IMR-90 (cell line): ENCODE measurements around the gene TCP11L1. TPM values are rescaled to one million over a fixed set of nuclear protein-coding genes. Genes with fewer than 3 reads are reported as not detected.

Source experiments
- ATAC-seq: fragments of 200-7000 bp; cut with Tn5 transposase; 2 replicates; pipeline ENCODE4 v1.9.1; 2020; ENCODE audit warnings: low read depth, mild to moderate bottlenecking, moderate library complexity
- BruUV-seq: library from RNA; stranded (reverse); fragments of 400-500 nt; replicated peaks from 2 replicates; lab custom pipeline; 2021; lab: Mats Ljungman, UMichigan
- CTCF ChIA-PET: fragments of 300-600 bp; formaldehyde crosslinking; extraction: SDS; loops from one replicate; lab custom pipeline; 2021; ENCODE audit warnings: antibody characterized with exemption; lab: Yijun Ruan, JAX
- POLR2A ChIA-PET: fragments of 300-600 bp; sonication (Branson Sonifier 250); formaldehyde crosslinking; loops from one replicate; lab custom pipeline; 2022; ENCODE audit warnings: antibody characterized with exemption; ENCODE audit not compliant: unreplicated experiment; lab: Charles Lee
- DNase-seq: peaks from one replicate; pipeline ENCODE4 v3.0.0; 2013
- H2AFZ ChIP-seq: replicated peaks from 2 replicates; pipeline ENCODE3; 2013; ENCODE audit warnings: low read length, mild to moderate bottlenecking; ENCODE audit not compliant: poor library complexity
- H2AK5ac ChIP-seq: 2 replicates; pipeline ENCODE4 v1.6.1; 2013; ENCODE audit warnings: low read depth, low read length, inconsistent platforms
- H2AK9ac ChIP-seq: replicated peaks from 2 replicates; pipeline ENCODE3; 2013; ENCODE audit warnings: mild to moderate bottlenecking, low read depth, low read length, moderate library complexity; ENCODE audit not compliant: poor library complexity
- H2BK120ac ChIP-seq: 2 replicates; pipeline ENCODE4 v1.6.1; 2013; ENCODE audit warnings: low read depth, low read length, inconsistent platforms
- H2BK15ac ChIP-seq: 3 replicates; pipeline ENCODE4 v1.6.1; 2013; ENCODE audit warnings: low read depth, low read length, inconsistent platforms
- H2BK20ac ChIP-seq: 2 replicates; pipeline ENCODE4 v1.6.1; 2013; ENCODE audit warnings: low read depth, mild to moderate bottlenecking, inconsistent platforms, low read length, moderate library complexity
- H2BK5ac ChIP-seq: 2 replicates; pipeline ENCODE4 v1.6.1; 2013; ENCODE audit warnings: mild to moderate bottlenecking, low read depth, low read length, inconsistent platforms; ENCODE audit not compliant: poor library complexity, severe bottlenecking
- H3K14ac ChIP-seq: replicated peaks from 2 replicates; pipeline ENCODE4 v1.6.1; 2013; ENCODE audit warnings: low read depth, low read length, inconsistent platforms
- H3K18ac ChIP-seq: 2 replicates; pipeline ENCODE4 v1.6.1; 2013; ENCODE audit warnings: low read depth, low read length, control low read depth
- H3K23ac ChIP-seq: 2 replicates; pipeline ENCODE4 v1.6.1; 2013; ENCODE audit warnings: low read depth, low read length, inconsistent platforms
- H3K27ac ChIP-seq: 2 replicates; pipeline ENCODE4 v1.5.1; 2013; ENCODE audit warnings: mild to moderate bottlenecking, control low read depth, low read length; ENCODE audit not compliant: insufficient read depth
- H3K27me3 ChIP-seq: 2 replicates; pipeline ENCODE4 v1.6.1; 2013; ENCODE audit warnings: low read length; ENCODE audit not compliant: control insufficient read depth, insufficient read depth
- H3K36me3 ChIP-seq: 2 replicates; pipeline ENCODE4 v1.6.1; 2013; ENCODE audit warnings: low read length, mixed read lengths; ENCODE audit not compliant: control insufficient read depth, insufficient read depth
- H3K4ac ChIP-seq: 2 replicates; pipeline ENCODE4 v1.6.1; 2013; ENCODE audit warnings: low read depth, low read length, inconsistent platforms
- H3K4me1 ChIP-seq: 2 replicates; pipeline ENCODE4 v1.6.1; 2013; ENCODE audit warnings: low read length, mixed read lengths; ENCODE audit not compliant: control insufficient read depth, insufficient read depth
- H3K4me2 ChIP-seq: 2 replicates; pipeline ENCODE4 v1.6.1; 2013; ENCODE audit warnings: low read depth, mild to moderate bottlenecking, control low read depth, low read length, moderate library complexity
- H3K4me3 ChIP-seq: 2 replicates; pipeline ENCODE4 v1.5.1; 2013; ENCODE audit warnings: low read depth, mild to moderate bottlenecking, control low read depth, low read length, moderate library complexity; ENCODE audit not compliant: insufficient read depth
- H3K56ac ChIP-seq: 2 replicates; pipeline ENCODE4 v1.6.1; 2013; ENCODE audit warnings: low read length, inconsistent platforms; ENCODE audit not compliant: insufficient read depth; ENCODE audit errors: extremely low read depth
- H3K79me1 ChIP-seq, 2 experiments: 2 replicates each; pipeline ENCODE4 v1.6.1; 2013; ENCODE audit warnings: low read length in 2 of 2, inconsistent platforms in 1 of 2, low read depth in 1 of 2
- H3K9ac ChIP-seq: 2 replicates; pipeline ENCODE4 v1.6.1; 2013; ENCODE audit warnings: low read depth, low read length, control low read depth
- H3K9me1 ChIP-seq: 2 replicates; pipeline ENCODE4 v1.6.1; 2013; ENCODE audit warnings: low read length, inconsistent platforms; ENCODE audit not compliant: insufficient read depth
- H3K9me3 ChIP-seq: 2 replicates; pipeline ENCODE4 v1.6.1; 2013; ENCODE audit warnings: low read length; ENCODE audit not compliant: control insufficient read depth, insufficient read depth
- H4K20me1 ChIP-seq: 2 replicates; pipeline ENCODE4 v1.6.1; 2013; ENCODE audit warnings: low read length, inconsistent platforms; ENCODE audit not compliant: insufficient read depth
- H4K5ac ChIP-seq: 2 replicates; pipeline ENCODE4 v1.6.1; 2013; ENCODE audit warnings: mild to moderate bottlenecking, low read depth, low read length, control low read depth
- H4K8ac ChIP-seq, 2 experiments: 2 replicates each; pipeline ENCODE4 v1.6.1; 2013; ENCODE audit warnings: low read depth in 2 of 2, low read length in 2 of 2, control low read depth in 1 of 2, inconsistent platforms in 1 of 2
- H4K91ac ChIP-seq: 2 replicates; pipeline ENCODE4 v1.6.1; 2013; ENCODE audit warnings: low read depth, low read length, inconsistent platforms; ENCODE audit not compliant: insufficient read depth
- CEBPB ChIP-seq: IDR thresholded peaks from 2 replicates; pipeline ENCODE4 v1.6.1; 2012; ENCODE audit warnings: low read depth, low read length, improper control_type of control experiment
- WGBS, 2 experiments: methylation state at CpG; one replicate each; pipeline versions ENCODE4 v1.1.5 to v1.1.7; 2013; ENCODE audit warnings: missing lambda C conversion rate in 2 of 2; ENCODE audit not compliant: insufficient read length in 1 of 2; ENCODE audit errors: extremely low coverage in 2 of 2; 5-methylcytosine and 5-hydroxymethylcytosine counted together
- dilution Hi-C: fragments of 300-500 bp; cut with HindIII; formaldehyde crosslinking; loops from one replicate; pipeline ENCODE4 v1.14.3; 2018; ENCODE audit warnings: low sequenced_read_pairs; ENCODE audit not compliant: unreplicated experiment
- in situ Hi-C: fragments of 300-500 bp; cut with MboI; formaldehyde crosslinking; loops from 3 replicates; pipeline ENCODE4 v1.14.3; 2019; ENCODE audit warnings: low sequenced_read_pairs, inconsistent platforms, mixed read lengths
- intact Hi-C: fragments of 100-400 bp; cut with micrococcal nuclease; formaldehyde crosslinking; loops from 2 replicates; pipeline ENCODE4 v1.10.0; 2022
- polyA plus RNA-seq, 3 experiments: library from polyadenylated mRNA; depleted of rRNA; stranded (reverse); fragments of >200 nt; gene quantifications; 2 replicates each; pipeline ENCODE4 v1.2.3, GENCODE V29; 2012; ENCODE audit warnings: low replicate concordance in 1 of 3
- total RNA-seq: library from RNA; depleted of rRNA; stranded (reverse); fragments of >200 nt; gene quantifications from 2 replicates; pipeline ENCODE4 v1.2.3, GENCODE V29; 2012
- TF ChIP-seq, protein P1 (sequence below): fragments of 150-350 bp; IDR thresholded peaks from 2 replicates; pipeline ENCODE4 v1.6.1; 2017; ENCODE audit warnings: mild to moderate bottlenecking, antibody characterized with exemption, low read length, low read depth

TCP11L1 gene
- total and polyA plus RNA-seq, 2 of the 4 experiments (the other 2 are of a cell fraction), result 13.9 to 17.4 TPM

DNA sequence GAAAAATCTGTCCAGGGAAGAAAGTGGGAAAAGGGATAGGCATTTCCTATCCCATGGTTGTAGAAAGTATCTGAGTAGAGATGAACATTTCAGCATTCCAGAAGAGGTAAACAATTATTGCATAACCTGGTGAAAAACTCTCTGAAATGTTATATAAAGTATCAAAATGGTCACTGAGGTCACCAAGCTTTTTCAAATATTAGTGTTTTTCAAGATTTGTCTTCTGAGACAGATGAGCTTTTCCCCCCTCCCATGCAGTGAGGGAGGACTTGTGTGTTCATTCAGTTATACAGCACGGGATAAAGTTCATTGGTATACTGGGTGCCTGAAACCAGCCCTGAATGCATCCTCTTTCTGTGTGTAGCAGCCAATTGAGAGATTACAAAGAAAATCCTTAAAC is 25.6 kb upstream of the TCP11L1 start:
- no peak overlapping the region for H3K27ac ChIP-seq
- peak; percentile 70 for TF ChIP-seq CEBPB
- TF ChIP-seq, protein P1, sequence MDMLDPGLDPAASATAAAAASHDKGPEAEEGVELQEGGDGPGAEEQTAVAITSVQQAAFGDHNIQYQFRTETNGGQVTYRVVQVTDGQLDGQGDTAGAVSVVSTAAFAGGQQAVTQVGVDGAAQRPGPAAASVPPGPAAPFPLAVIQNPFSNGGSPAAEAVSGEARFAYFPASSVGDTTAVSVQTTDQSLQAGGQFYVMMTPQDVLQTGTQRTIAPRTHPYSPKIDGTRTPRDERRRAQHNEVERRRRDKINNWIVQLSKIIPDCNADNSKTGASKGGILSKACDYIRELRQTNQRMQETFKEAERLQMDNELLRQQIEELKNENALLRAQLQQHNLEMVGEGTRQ, result no peak
- in situ Hi-C loops, result no loop called here
- no peak overlapping the region for H4K5ac ChIP-seq
- H3K4me2 ChIP-seq, result no peak overlapping the region
- no peak overlapping the region for H3K4ac ChIP-seq
- intact Hi-C loops, result no loop called here
- 0 out of 2 replicates have a peak, but pooled peaks cover 5% of the 10 kb centered on the region for H3K9me1 ChIP-seq
- H3K27me3 ChIP-seq, result no peaks in the 10 kb centered on the region
- WGBS, 2 experiments, result no CpG with 5 or more reads among the region's 1 CpG
- H4K8ac ChIP-seq, result no peak overlapping the region
- H2AK9ac ChIP-seq, result no peak overlapping the region
- H3K4me3 ChIP-seq, result no peak overlapping the region
- no peaks in the 10 kb centered on the region for H3K36me3 ChIP-seq
- H3K79me1 ChIP-seq, result peaks cover 0 to 18% of the 10 kb centered on the region in 2 experiments; a peak in 2 of 4 replicates
- no peak overlapping the region for H3K56ac ChIP-seq
- no peak overlapping the region for H3K14ac ChIP-seq
- BruUV-seq, result no TSS peak
- H2BK15ac ChIP-seq, result peak overlapping the region; percentile 24; the same call in 1 of the 3 replicates
- no peak overlapping the region for H2BK5ac ChIP-seq
- ChIA-PET CTCF (no interaction called here), POLR2A (no interaction called here)
- no peak overlapping the region for H2AK5ac ChIP-seq
- peak; percentile 5; the same call in 1 of the 2 replicates for ATAC-seq
- no peak overlapping the region for H2BK20ac ChIP-seq
- no peaks in the 10 kb centered on the region for H4K20me1 ChIP-seq
- H2BK120ac ChIP-seq, result no peak overlapping the region
- dilution Hi-C loops, result no loop called here
- H2AFZ ChIP-seq, result no peak overlapping the region
- H3K9ac ChIP-seq, result no peak overlapping the region
- H3K4me1 ChIP-seq, result peaks cover 11% of the 10 kb centered on the region
- no peaks in the 10 kb centered on the region for H3K9me3 ChIP-seq
- no peak overlapping the region for H3K18ac ChIP-seq
- H4K91ac ChIP-seq, result no peak overlapping the region
- peak; percentile 34 for DNase-seq
- H3K23ac ChIP-seq, result no peak overlapping the region
